Osteoblast (primary cell): ENCODE data around the gene TMEM176A. TPM values are rescaled to one million over a fixed set of nuclear protein-coding genes. Genes with fewer than 3 reads are reported as not detected.

Source experiments
- DNase-seq: peaks from one replicate; pipeline ENCODE4 v3.0.0; 2011; ENCODE audit warnings: low spot score, mixed read lengths; ENCODE audit not compliant: insufficient read length; ENCODE audit errors: missing footprints
- H2AFZ ChIP-seq: 2 replicates; pipeline ENCODE4 v1.6.0; 2011; ENCODE audit warnings: mild to moderate bottlenecking, low read length
- H3K27ac ChIP-seq: 2 replicates; pipeline ENCODE4 v1.5.1; 2011; ENCODE audit warnings: mild to moderate bottlenecking, low read depth, low read length, moderate library complexity
- H3K27me3 ChIP-seq: 2 replicates; pipeline ENCODE4 v1.6.0; 2012; ENCODE audit warnings: mild to moderate bottlenecking, control low read depth, inconsistent platforms, low read length, moderate library complexity; ENCODE audit not compliant: insufficient read depth
- H3K36me3 ChIP-seq: 2 replicates; pipeline ENCODE4 v1.5.1; 2011; ENCODE audit warnings: mild to moderate bottlenecking, low read length, control low read depth, moderate library complexity; ENCODE audit not compliant: insufficient read depth
- H3K4me1 ChIP-seq: 2 replicates; pipeline ENCODE4 v1.5.1; 2011; ENCODE audit warnings: mild to moderate bottlenecking, low read length, control low read depth, moderate library complexity; ENCODE audit not compliant: insufficient read depth
- H3K4me2 ChIP-seq: 2 replicates; pipeline ENCODE4 v1.6.0; 2011; ENCODE audit warnings: mild to moderate bottlenecking, low read length; ENCODE audit not compliant: insufficient read depth
- H3K4me3 ChIP-seq: fragments of 200-600 bp; sonication (generic); 3 replicates; pipeline ENCODE4 v1.5.1; 2012; ENCODE audit warnings: mild to moderate bottlenecking, low read length, inconsistent platforms; ENCODE audit not compliant: insufficient read depth
- H3K79me2 ChIP-seq: 2 replicates; pipeline ENCODE4 v1.6.0; 2012; ENCODE audit warnings: mild to moderate bottlenecking, low read length, control low read depth, inconsistent platforms; ENCODE audit not compliant: insufficient read depth
- H3K9me3 ChIP-seq: 2 replicates; pipeline ENCODE4 v1.5.1; 2011; ENCODE audit warnings: low read depth, low read length, control low read depth
- H4K20me1 ChIP-seq: 2 replicates; pipeline ENCODE4 v1.6.0; 2012; ENCODE audit warnings: mild to moderate bottlenecking, low read length, control low read depth; ENCODE audit not compliant: insufficient read depth
- total RNA-seq: library from RNA; depleted of rRNA; stranded (reverse); fragments of >200 nt; gene quantifications from 2 replicates; pipeline ENCODE4 v1.2.3, GENCODE V29; 2012
- TF ChIP-seq, protein P1 (sequence below): IDR thresholded peaks from 2 replicates; pipeline ENCODE4 v1.5.1; 2011; ENCODE audit warnings: mild to moderate bottlenecking, low read depth, low read length, moderate library complexity; ENCODE audit errors: extremely low read depth

TMEM176A gene
- total RNA-seq, 1 donor = not detected

DNA sequence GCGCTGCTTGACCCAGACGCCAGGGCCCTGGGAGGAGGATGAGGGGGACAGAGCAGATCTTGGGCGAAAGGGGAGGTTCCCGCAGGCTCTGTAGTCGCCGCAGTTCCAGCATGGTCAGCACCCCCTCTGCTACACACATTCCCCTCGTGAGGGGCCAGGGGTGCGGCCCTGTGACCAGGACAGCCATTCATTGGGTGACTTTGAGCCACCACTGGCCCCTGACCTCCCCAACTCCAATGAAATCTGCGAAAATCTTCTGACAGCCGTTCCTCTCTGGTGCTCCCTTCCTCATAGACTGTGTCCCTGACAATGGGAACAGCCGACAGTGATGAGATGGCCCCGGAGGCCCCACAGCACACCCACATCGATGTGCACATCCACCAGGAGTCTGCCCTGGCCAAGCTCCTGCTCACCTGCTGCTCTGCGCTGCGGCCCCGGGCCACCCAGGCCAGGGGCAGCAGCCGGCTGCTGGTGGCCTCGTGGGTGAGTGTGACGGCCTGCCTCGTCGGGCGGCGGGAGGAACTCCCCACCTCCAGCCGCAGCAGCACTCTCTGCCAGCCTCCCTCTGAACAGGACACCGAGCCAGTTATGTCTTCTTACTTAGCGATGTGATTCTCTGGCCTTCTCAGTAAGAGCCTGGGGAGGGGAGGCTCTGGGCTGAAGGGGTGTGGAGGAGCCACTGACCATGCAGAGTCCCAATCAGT, 825 bp downstream of the TMEM176A start:
- no peaks in the 10 kb centered on the region for H3K9me3 ChIP-seq
- H3K36me3 ChIP-seq = no peaks in the 10 kb centered on the region
- H4K20me1 ChIP-seq = no peaks in the 10 kb centered on the region
- no peak overlapping the region for H3K4me2 ChIP-seq
- no peak overlapping the region for H3K27ac ChIP-seq
- DNase-seq = no peak
- H2AFZ ChIP-seq = no peak overlapping the region
- no peak overlapping the region for H3K4me3 ChIP-seq
- peaks cover 31% of the 10 kb centered on the region for H3K27me3 ChIP-seq
- no peaks in the 10 kb centered on the region for H3K4me1 ChIP-seq
- H3K79me2 ChIP-seq = no peaks in the 10 kb centered on the region
- TF ChIP-seq, protein P1, sequence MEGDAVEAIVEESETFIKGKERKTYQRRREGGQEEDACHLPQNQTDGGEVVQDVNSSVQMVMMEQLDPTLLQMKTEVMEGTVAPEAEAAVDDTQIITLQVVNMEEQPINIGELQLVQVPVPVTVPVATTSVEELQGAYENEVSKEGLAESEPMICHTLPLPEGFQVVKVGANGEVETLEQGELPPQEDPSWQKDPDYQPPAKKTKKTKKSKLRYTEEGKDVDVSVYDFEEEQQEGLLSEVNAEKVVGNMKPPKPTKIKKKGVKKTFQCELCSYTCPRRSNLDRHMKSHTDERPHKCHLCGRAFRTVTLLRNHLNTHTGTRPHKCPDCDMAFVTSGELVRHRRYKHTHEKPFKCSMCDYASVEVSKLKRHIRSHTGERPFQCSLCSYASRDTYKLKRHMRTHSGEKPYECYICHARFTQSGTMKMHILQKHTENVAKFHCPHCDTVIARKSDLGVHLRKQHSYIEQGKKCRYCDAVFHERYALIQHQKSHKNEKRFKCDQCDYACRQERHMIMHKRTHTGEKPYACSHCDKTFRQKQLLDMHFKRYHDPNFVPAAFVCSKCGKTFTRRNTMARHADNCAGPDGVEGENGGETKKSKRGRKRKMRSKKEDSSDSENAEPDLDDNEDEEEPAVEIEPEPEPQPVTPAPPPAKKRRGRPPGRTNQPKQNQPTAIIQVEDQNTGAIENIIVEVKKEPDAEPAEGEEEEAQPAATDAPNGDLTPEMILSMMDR = no peak

DNA sequence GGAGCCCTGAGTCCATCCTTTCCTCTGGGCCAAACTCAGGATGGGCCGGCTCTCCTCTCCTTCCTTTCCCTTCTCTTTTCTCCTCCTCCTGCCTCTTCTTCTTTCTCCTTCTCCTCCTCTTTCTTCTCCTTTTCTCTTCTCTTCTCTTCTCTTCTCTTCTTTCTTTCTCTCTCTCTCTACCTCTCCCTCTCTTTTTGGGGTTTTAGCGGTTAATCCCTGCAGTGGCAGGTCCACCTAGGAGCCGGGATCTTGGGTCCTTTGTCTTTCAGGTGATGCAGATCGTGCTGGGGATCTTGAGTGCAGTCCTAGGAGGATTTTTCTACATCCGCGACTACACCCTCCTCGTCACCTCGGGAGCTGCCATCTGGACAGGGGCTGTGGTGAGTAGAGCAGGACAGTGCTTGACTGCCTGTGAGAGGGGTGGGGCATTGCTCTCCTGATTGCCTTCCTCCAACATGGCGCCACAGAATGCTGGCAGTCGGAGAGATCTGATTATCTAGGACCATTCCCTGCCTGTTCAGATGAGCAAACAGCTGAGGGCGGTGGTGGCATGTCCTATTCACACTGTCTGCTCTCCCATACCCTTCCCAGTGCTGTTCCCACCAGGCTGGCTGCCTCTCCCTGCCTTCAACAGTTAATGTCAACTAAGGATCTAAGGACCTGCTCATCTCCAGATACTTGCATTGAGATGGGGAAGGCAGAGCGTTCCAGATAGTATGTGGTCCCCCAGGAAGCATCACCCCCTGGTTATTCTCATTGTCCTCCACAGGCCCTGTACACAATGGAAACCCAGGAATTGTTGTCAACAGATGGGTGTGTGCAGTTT, 1.6 kb downstream of the TMEM176A start:
- H3K27me3 ChIP-seq = peaks cover 31% of the 10 kb centered on the region
- H4K20me1 ChIP-seq = no peaks in the 10 kb centered on the region
- H2AFZ ChIP-seq = no peak overlapping the region
- H3K4me2 ChIP-seq = no peak overlapping the region
- no peaks in the 10 kb centered on the region for H3K9me3 ChIP-seq
- no peak overlapping the region for H3K27ac ChIP-seq
- H3K4me3 ChIP-seq = no peak overlapping the region
- DNase-seq = peak; percentile 85
- TF ChIP-seq, protein P1 = no peak
- no peaks in the 10 kb centered on the region for H3K36me3 ChIP-seq
- no peaks in the 10 kb centered on the region for H3K4me1 ChIP-seq
- no peaks in the 10 kb centered on the region for H3K79me2 ChIP-seq

DNA sequence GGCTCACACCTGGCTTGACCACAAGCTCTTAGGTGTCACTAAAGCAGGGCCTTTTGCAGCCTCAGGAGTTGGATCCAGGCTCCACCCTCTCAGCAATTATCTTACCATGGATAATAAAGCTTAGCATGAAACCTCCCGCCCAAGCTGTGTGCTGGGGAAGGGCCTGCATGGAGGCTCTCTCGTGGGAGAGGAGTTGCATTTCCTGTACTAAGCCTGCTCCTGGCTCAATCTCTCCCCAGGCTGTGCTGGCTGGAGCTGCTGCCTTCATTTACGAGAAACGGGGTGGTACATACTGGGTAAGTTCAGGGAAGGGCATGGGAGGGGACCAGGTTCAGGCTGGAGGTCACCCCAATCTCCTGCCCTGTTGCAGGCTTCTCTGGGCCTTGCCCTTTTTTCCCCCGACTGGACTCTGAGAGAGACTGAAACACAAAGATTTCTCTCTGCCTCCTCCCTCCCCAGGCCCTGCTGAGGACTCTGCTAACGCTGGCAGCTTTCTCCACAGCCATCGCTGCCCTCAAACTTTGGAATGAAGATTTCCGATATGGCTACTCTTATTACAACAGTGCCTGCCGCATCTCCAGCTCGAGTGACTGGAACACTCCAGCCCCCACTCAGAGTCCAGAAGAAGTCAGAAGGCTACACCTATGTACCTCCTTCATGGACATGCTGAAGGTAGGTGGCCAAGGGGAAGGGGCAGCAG, 2.7 kb downstream of the TMEM176A start:
- H3K4me1 ChIP-seq = no peaks in the 10 kb centered on the region
- no peaks in the 10 kb centered on the region for H3K9me3 ChIP-seq
- H3K79me2 ChIP-seq = no peaks in the 10 kb centered on the region
- no peak overlapping the region for H3K4me3 ChIP-seq
- H3K27ac ChIP-seq = no peak overlapping the region
- H2AFZ ChIP-seq = no peak overlapping the region
- TF ChIP-seq, protein P1 = no peak
- H3K36me3 ChIP-seq = no peaks in the 10 kb centered on the region
- H3K4me2 ChIP-seq = no peak overlapping the region
- DNase-seq = no peak
- no peaks in the 10 kb centered on the region for H4K20me1 ChIP-seq
- H3K27me3 ChIP-seq = peaks cover 31% of the 10 kb centered on the region
